ENCODE measurements around the gene AHRR. TPM values are rescaled to one million over a fixed set of nuclear protein-coding genes. Genes with fewer than 3 reads are reported as not detected.

Gene AHRR
- total RNA-seq, 1 donor from 2014 or later: 6.1 TPM

DNA sequence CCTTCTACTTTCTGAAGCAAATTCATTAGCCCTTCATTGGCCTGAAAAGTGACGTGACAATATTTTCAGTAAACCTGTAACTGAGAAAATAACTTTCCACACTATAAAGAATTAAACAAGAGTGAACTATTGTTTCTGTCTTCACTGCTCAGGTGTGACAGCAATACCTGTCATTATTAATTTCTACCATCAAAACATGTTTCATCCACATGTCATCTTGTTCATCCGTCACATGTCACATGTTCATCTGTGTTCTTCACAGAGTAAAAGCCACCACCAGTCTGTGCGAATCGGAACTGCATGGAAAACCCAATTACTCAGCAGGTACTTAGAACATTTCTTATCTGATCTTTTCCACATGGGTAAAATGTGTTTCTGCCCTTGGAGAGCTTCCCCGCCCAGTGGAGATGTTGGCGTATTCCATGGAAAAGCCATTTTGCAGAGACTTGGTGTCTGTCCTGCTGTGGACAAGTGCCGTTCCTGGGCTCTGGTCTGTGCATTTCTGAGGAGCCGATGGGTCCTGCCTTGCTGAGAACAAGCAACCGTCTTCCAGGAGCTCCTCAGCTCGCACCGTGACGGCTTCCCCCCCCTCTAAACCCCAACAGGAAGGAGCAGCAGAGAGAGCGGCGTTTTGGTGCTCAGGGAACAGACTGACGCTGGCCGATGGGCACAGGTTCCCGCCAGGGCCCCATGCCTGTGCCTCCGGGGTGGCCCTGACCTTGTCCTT, 110.8 kb downstream of the AHRR start:
- Mint-ChIP-seq H3K9me3 (no peaks in the 10 kb centered on the region), H3K27ac (no peak overlapping the region), H3K27me3 (peaks cover 11% of the 10 kb centered on the region), H3K4me1 (no peaks in the 10 kb centered on the region), H3K4me3 (no peak overlapping the region), H3K36me3 (ENCODE audit: low read depth) (no peaks in the 10 kb centered on the region)
- CTCF ChIA-PET: interaction anchor here (1.1 to 4.3 kb wide), 4 partner anchors 14 to 244 kb away, joined by 3 to 33 read pairs (median 6); no protein-coding TSS in a partner anchor
- ATAC-seq (ENCODE audit: low read depth): no peak
- POLR2A ChIA-PET: interaction anchor here (1.3 kb wide), 1 partner anchor 114 kb away, joined by 3 read pairs; no protein-coding TSS in a partner anchor
- TF ChIP-seq, protein P1, sequence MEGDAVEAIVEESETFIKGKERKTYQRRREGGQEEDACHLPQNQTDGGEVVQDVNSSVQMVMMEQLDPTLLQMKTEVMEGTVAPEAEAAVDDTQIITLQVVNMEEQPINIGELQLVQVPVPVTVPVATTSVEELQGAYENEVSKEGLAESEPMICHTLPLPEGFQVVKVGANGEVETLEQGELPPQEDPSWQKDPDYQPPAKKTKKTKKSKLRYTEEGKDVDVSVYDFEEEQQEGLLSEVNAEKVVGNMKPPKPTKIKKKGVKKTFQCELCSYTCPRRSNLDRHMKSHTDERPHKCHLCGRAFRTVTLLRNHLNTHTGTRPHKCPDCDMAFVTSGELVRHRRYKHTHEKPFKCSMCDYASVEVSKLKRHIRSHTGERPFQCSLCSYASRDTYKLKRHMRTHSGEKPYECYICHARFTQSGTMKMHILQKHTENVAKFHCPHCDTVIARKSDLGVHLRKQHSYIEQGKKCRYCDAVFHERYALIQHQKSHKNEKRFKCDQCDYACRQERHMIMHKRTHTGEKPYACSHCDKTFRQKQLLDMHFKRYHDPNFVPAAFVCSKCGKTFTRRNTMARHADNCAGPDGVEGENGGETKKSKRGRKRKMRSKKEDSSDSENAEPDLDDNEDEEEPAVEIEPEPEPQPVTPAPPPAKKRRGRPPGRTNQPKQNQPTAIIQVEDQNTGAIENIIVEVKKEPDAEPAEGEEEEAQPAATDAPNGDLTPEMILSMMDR (IDR thresholded peaks at IDR 0.05): no peak
- DNase-seq: no peak
- intact Hi-C loops (cut with micrococcal nuclease): no loop called here

DNA sequence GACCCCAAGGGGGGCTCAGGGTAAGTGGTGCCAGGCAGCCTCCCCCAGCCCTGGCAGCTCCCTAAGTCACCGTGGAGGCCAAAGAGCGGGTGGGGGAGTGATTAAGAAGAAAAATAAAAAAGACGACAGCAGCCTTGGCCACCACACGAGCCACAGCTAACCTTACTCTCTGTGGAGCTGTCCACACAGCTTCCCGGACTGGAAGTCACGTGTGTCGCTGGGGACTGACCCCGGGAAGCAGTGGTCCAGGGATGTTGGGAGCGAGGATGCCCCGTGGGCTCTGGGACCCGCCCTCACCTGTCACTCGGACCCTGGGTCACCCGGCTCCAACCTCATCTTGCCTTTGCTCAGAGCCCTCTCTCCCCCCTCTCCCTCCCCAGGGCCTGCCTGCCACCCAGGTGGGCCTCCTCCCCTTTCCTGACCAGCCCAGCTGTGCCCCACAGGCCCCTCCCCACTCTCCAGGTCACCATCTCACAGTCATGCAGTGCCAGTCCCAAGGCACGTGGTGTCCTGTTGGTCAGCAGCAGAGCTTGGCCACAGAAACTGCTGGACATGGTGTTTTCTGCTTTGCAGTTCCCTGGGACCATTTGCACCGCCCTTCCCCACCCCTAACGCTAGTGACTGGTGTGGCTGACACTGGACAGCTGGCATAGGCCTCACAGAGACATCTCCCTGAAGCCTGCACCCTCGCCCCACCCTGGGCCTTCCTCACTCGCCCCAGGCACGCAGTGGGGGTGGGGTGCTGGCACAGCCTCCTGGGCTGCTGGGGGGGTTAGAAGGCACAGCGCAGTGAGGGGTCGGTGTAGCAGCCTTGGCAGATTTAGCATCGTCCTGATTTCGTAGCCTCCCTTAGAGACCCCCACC, 111.6 kb downstream of the AHRR start:
- Mint-ChIP-seq H3K36me3 (ENCODE audit: low read depth) (no peaks in the 10 kb centered on the region), H3K4me1 (no peaks in the 10 kb centered on the region), H3K9me3 (no peaks in the 10 kb centered on the region), H3K27me3 (peaks cover 11% of the 10 kb centered on the region), H3K4me3 (no peak overlapping the region), H3K27ac (no peak overlapping the region)
- intact Hi-C loops (cut with micrococcal nuclease): no loop called here
- TF ChIP-seq, protein P1 (IDR thresholded peaks at IDR 0.05): no peak
- no peak for ATAC-seq (ENCODE audit: low read depth)
- ChIA-PET POLR2A (no interaction called here), CTCF (interaction anchor here (1.2 to 4.3 kb wide), 2 partner anchors 14 to 117 kb away, joined by 4 to 33 read pairs; no protein-coding TSS in a partner anchor)
- DNase-seq: peak; percentile 12

DNA sequence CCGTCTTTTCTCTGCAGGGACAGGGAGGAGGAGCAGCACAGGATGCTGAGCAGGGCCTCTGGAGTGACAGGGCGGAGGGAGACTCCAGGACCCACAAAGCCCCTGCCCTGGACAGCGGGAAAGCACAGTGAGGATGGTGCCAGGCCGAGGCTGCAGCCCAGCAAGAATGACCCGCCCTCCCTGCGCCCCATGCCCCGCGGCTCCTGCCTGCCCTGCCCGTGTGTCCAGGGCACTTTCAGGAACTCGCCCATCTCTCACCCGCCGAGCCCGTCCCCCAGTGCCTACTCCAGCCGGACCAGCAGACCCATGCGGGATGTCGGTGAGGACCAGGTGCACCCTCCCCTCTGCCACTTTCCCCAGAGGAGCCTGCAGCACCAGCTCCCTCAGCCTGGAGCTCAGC, 112.3 kb downstream of the AHRR start:
- Mint-ChIP-seq H3K27me3 (peaks cover 11% of the 10 kb centered on the region), H3K9me3 (no peaks in the 10 kb centered on the region), H3K4me1 (no peaks in the 10 kb centered on the region), H3K4me3 (no peak overlapping the region), H3K36me3 (ENCODE audit: low read depth) (no peaks in the 10 kb centered on the region), H3K27ac (no peak overlapping the region)
- intact Hi-C loops (cut with micrococcal nuclease): no loop called here
- CTCF ChIA-PET: interaction anchor here (0.9 to 4.3 kb wide), 2 partner anchors 14 to 117 kb away, joined by 3 to 33 read pairs; no protein-coding TSS in a partner anchor
- no peak for ATAC-seq (ENCODE audit: low read depth)
- TF ChIP-seq, protein P1 (IDR thresholded peaks at IDR 0.05): no peak
- DNase-seq: peak; percentile 6
- POLR2A ChIA-PET: no interaction called here

DNA sequence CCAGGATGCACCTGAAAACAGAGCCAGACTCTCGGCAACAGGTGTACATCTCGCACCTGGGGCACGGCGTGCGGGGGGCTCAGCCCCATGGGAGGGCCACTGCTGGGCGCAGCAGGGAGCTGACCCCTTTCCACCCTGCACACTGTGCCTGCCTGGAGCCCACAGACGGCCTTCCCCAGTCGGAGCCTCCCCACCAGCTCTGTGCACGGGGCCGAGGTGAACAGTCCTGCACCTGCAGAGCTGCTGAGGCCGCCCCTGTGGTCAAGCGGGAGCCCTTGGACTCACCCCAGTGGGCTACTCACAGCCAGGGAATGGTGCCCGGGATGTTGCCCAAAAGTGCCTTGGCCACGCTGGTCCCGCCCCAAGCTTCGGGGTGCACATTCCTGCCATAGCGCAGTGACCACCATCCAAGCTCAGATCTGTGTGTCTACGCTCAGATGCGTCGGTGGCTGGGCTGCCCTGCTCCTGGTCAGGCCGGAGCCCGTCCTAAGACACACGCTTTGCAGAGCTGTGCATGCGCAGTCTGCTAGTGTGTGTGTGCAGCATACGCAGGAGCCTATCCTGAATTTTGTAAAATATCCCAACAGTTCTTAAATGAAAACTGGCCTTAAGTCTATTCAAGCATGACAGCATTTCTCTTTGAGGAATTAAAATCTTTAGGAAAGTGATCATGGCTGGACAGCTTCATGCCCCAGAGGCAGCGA, 113.1 kb downstream of the AHRR start:
- H3K4me3 Mint-ChIP-seq: no peak overlapping the region
- no peaks in the 10 kb centered on the region for H3K9me3 Mint-ChIP-seq
- H3K4me1 Mint-ChIP-seq: no peaks in the 10 kb centered on the region
- DNase-seq (peak; percentile 12), ATAC-seq (ENCODE audit: low read depth) (no peak)
- no peak overlapping the region for H3K27ac Mint-ChIP-seq
- ChIA-PET CTCF (interaction anchor here (0.9 kb wide), 1 partner anchor 15 kb away, joined by 3 read pairs; no protein-coding TSS in a partner anchor), POLR2A (no interaction called here)
- H3K27me3 Mint-ChIP-seq: peaks cover 8% of the 10 kb centered on the region
- intact Hi-C loops (cut with micrococcal nuclease): no loop called here
- TF ChIP-seq, protein P1 (IDR thresholded peaks at IDR 0.05): no peak
- no peaks in the 10 kb centered on the region for H3K36me3 Mint-ChIP-seq (ENCODE audit: low read depth)

Data from activated B cell treated with CpG ODN at 0.5 μM for 24 hours (primary cell).